C4-2B (cell line): Measurements from ENCODE around the gene TSPAN6.
A peak's percentile ranks its signal among the peaks of the same experiment; 100 is the strongest.

Experiments used
- H3K27ac ChIP-seq: fragments of 450-650 bp; 2 replicates; pipeline ENCODE4 v1.5.1; 2017
- ZFX ChIP-seq: fragments of 450-650 bp; IDR thresholded peaks from 2 replicates; pipeline ENCODE4 v1.6.1; 2017
- TF ChIP-seq, protein P1 (sequence below): fragments of 450-650 bp; conservative IDR thresholded peaks from 2 replicates; pipeline ENCODE4 v1.5.1; 2017; ENCODE audit warnings: mild to moderate bottlenecking

Gene TSPAN6

DNA sequence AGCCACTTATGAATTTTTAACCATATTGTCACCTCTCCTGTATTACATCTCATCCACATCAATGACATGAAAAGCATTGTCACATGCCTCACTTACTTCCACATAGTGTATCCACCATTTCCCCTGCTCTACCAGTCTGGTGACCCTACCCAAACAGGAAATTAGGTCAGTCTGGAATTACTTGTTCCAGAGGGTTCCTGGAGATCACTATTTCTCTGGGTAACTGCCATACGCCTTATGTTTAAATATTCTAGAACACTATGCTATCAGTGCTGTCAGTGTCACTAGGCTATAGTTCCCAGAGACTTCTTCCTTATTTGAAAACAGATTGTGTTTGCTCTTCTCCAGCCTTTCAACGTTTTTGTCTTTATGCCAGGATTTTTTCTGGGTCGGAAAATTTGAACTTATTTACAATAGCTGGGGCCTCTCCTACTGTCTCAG lies 22.4 kb upstream of the TSPAN6 start:
- peak overlapping the region; percentile 91; the same call in 1 of the 2 replicates for H3K27ac ChIP-seq
- no peak for TF ChIP-seq ZFX
- TF ChIP-seq, protein P1, sequence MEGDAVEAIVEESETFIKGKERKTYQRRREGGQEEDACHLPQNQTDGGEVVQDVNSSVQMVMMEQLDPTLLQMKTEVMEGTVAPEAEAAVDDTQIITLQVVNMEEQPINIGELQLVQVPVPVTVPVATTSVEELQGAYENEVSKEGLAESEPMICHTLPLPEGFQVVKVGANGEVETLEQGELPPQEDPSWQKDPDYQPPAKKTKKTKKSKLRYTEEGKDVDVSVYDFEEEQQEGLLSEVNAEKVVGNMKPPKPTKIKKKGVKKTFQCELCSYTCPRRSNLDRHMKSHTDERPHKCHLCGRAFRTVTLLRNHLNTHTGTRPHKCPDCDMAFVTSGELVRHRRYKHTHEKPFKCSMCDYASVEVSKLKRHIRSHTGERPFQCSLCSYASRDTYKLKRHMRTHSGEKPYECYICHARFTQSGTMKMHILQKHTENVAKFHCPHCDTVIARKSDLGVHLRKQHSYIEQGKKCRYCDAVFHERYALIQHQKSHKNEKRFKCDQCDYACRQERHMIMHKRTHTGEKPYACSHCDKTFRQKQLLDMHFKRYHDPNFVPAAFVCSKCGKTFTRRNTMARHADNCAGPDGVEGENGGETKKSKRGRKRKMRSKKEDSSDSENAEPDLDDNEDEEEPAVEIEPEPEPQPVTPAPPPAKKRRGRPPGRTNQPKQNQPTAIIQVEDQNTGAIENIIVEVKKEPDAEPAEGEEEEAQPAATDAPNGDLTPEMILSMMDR, result no peak

DNA sequence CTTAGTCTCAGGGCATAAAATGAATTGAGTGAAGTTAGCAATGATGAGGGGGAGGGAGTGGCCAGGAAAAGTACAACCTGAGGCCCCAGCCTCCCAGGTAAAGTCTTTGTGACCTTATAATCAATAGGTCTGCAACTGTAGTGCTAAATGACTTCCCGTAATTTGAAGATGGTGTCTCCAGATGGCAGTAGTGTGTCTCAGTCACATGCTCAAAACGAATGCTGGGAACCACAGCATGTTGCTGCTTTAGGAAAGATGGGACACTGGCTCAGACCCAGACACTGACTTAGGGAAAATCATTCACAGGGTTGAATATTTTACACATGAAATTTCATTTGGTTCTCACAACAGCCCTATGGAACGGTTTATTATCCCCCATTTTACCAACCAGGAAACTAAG lies 17.7 kb upstream of the TSPAN6 start:
- no peak overlapping the region for H3K27ac ChIP-seq
- TF ChIP-seq ZFX, result no peak
- TF ChIP-seq, protein P1, result peak; percentile 38

DNA sequence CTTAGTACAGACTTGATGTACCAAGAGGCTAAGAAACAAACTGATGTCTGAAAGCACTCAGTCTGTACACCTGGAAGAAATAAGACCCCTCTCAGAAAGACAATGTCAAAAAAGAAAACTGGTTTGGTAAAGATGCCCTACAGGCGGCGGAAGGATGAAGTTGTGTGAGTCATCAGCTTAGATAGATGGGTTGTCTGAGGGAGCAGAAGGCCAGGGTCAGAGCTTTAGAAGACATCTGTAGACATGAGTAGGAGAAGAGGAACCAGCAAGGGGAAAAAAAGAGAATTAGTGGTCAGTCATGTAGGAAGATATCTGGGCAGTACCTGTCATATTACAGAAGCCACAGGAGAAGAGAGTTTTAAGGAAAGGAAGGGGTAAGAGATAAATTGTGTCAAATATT lies 15.7 kb upstream of the TSPAN6 start:
- TF ChIP-seq, protein P1, result no peak
- TF ChIP-seq ZFX, result no peak
- no peak overlapping the region for H3K27ac ChIP-seq

DNA sequence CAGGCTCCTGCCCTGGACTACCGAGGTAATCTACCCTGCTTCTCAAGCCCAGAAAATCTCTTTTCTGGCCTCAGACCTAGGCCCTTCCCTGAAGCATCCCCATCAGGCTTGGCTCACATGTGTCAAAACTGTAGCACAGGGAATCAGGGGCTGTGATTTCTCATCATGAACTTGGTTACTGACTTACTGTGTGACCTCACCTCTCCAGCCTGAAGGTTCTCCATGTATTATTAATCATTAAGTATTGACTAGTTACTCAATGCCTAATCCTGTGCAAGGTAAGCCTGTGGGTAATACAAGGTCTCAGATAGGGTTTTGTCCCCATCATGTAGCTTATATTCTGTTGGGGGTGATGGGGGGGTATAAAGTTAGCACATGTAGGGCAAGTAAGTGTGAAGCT lies 14.2 kb upstream of the TSPAN6 start:
- no peak for TF ChIP-seq ZFX
- TF ChIP-seq, protein P1, result no peak
- H3K27ac ChIP-seq, result no peak overlapping the region

DNA sequence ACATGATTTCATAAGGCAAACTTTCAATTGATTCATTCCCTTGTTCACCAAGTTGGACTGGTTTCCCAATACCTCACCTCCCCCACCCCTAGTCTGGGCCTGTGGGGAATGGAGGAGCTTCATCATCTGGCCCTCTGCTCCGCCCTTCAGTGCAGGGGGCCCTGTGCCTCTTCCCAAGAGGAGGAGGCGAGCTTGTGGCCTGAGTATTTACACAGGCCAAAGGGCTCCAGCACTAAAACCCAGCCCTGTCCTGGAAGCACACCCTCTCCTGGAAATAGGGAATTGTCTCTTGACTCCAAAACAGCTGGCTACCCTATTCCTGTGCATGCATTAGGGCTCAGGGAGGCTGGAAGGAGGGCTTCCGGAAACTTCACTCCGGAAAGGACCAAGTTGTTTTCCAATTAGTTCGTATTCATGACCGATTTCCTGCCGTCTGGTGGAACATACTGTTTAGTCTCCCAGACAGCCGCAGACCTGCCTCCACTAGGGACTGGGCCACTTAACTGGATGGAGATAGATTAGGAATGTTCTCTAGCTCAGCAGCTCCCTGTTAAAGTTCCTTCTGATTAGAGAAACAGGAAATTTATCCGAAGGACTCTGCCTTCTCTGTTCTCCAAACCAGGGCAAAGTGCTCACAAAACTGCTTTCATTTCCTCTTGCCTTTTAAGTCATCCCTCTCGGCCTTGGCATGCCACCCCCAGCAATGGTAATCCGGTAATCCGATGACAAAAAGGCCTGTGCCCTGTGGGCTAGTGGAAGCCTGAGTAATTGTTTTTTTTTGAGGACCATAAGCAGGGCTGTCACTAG lies 13.1 kb upstream of the TSPAN6 start:
- TF ChIP-seq, protein P1, result no peak
- no peak overlapping the region for H3K27ac ChIP-seq

DNA sequence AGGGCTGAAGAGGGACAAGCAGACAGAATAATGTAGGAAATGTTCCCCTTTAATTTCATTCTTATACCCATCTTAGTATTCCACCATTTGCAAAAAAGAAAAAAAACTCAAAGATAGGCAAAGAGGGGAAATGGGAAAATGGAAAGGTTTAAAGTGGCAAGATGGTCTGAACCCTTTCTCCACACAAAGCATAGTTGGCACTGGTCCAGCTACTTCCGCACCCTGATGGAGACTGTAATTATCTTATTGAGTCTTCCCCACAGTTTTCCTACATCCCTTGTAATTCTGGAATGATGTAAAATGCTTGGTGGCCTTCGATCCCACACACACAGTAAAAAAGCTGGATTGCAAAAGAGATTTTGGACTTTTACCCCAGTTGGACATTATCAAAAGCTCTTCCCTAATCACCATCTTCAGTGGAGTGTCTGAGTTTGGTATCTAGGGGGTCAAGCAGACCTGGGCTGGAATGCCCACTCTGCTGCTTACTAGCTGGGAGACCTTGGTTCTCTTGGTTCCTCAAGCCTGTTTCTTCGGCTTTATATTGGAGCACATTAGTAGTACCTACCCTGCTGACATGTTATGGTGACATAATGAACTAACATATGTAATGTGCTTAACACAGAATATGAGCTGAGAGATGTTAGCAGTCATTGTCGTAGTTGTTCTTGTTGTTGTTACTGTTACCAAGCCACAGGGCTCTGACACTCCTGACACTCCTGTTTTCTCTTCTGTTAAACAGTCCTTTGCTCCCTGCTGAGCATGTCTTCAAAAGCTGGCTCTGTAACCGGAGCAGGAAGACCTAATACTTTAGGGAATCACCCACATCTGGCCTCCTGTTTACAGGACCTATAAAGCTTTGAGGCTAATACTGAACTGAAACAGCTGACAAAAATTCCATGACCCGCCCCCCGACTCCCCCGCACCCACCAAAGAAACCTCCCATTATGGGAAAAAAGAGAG lies 12.1 kb upstream of the TSPAN6 start:
- TF ChIP-seq, protein P1, result no peak
- TF ChIP-seq ZFX, result no peak
- H3K27ac ChIP-seq, result no peak overlapping the region; the same call in 1 of the 2 replicates

DNA sequence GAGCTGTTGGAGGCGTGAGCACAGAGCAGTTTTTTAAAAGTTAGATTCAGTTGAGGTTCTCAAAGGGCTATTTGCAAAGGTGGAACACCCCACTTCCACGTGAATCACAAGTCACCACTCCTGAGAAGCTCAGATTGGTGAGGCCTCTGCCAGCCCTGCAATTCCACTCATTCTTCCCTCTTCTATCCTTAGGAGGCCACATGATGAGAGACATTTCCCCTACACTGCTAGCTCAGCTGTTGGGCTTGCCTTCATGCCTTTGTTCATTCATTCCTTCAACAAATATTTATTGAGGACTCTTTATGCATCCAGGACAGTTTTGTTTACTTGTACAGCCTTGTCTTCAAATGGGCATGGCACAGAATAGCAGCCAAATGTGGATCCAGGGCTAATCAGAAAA lies 11.1 kb upstream of the TSPAN6 start:
- H3K27ac ChIP-seq, result no peak overlapping the region
- no peak for TF ChIP-seq ZFX
